Measurements from ENCODE around the gene TIAM2. TPM values are rescaled to one million over a fixed set of nuclear protein-coding genes. Genes with fewer than 3 reads are reported as not detected.
"Not testable (repeated sequence)": the region's sequence is repeated elsewhere in the genome, so short reads cannot be mapped to it uniquely, and the experiment has no call there.

Gene TIAM2
- total and polyA plus RNA-seq, 2 experiments from 2014 or later: 5.5 to 16.9 TPM

DNA sequence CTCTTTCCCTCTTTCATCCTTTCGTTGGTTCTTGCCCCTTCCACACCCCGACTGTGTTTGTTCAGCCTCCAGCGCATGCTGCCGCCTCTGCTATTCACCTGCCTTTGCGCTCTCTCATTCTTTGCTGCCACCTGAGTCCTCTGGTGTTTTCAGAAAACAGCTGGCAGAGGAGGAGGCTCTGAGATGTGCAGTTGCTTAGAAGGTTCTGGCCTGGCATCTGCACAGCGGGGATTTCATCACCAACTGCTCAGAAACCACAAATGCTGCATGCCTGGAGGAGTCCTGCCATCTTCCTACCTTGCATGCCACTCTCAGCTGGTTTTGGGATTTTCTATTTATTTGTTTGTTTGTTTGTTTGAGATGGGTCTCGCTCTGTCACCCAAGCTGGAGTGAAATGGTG lies 229.5 kb downstream of the TIAM2 start:
- Histone ChIP-seq H3K79me2 (no peaks in the 10 kb centered on the region), H4K20me1 (ENCODE audit: insufficient read depth, poor library complexity, severe bottlenecking) (no peaks in the 10 kb centered on the region), H3K9me2 (replicated peaks; ENCODE audit: insufficient read depth) (no peaks in the 10 kb centered on the region), H3K9me3 (ENCODE audit: low read depth) (no peaks in the 10 kb centered on the region), H3K36me3 (replicated peaks; ENCODE audit: insufficient read depth, low read depth) (no peaks in the 10 kb centered on the region), H3K27ac (peak overlapping the region; percentile 75), H3K4me1 (ENCODE audit: insufficient read depth) (peaks cover 8% of the 10 kb centered on the region), H3K4me3 (no peak overlapping the region), H2AFZ (no peak overlapping the region), H3K4me2 (peak overlapping the region; percentile 47), H3K27me3 (no peaks in the 10 kb centered on the region)
- no peak for TF ChIP-seq EZH2phosphoT487 (IDR thresholded peaks at IDR 0.05; ENCODE audit: low read depth, severe bottlenecking, unreplicated experiment)
- TF ChIP-seq, protein P1, sequence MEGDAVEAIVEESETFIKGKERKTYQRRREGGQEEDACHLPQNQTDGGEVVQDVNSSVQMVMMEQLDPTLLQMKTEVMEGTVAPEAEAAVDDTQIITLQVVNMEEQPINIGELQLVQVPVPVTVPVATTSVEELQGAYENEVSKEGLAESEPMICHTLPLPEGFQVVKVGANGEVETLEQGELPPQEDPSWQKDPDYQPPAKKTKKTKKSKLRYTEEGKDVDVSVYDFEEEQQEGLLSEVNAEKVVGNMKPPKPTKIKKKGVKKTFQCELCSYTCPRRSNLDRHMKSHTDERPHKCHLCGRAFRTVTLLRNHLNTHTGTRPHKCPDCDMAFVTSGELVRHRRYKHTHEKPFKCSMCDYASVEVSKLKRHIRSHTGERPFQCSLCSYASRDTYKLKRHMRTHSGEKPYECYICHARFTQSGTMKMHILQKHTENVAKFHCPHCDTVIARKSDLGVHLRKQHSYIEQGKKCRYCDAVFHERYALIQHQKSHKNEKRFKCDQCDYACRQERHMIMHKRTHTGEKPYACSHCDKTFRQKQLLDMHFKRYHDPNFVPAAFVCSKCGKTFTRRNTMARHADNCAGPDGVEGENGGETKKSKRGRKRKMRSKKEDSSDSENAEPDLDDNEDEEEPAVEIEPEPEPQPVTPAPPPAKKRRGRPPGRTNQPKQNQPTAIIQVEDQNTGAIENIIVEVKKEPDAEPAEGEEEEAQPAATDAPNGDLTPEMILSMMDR (IDR thresholded peaks at IDR 0.05; ENCODE audit: poor library complexity): no peak
- peak; percentile 16 for DNase-seq (ENCODE audit: low spot score)
- WGBS (ENCODE audit: low lambda C conversion rate, missing lambda C conversion rate): 85% methylated on average over 7 of the region's 7 CpGs

DNA sequence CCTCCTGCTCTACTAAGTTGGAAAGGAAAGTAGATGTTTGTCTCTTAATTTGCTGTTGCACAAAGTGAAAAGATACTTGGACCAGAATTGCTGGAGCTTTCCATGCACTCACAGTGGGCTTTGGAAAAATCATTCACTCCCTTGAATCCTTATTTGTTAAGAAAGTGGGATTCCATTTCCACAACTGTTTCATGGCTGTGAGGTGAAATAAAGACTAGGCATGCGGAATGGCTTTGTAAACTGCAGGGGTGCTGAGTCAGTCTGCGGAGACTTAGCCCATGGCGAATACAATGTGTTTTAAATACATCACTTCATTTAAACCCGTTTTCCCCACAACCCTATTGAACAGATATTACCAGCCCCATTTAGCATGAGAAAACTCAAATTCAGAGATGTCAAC lies 231.9 kb downstream of the TIAM2 start:
- TF ChIP-seq EZH2phosphoT487 (IDR thresholded peaks at IDR 0.05; ENCODE audit: low read depth, severe bottlenecking, unreplicated experiment): no peak
- TF ChIP-seq EZH2 (IDR thresholded peaks at IDR 0.05; ENCODE audit: borderline replicate concordance): no peak
- TF ChIP-seq, protein P1 (IDR thresholded peaks at IDR 0.05; ENCODE audit: poor library complexity): no peak
- no peak for DNase-seq (ENCODE audit: low spot score)
- Histone ChIP-seq H4K20me1 (ENCODE audit: insufficient read depth, poor library complexity, severe bottlenecking) (no peaks in the 10 kb centered on the region), H3K27me3 (no peaks in the 10 kb centered on the region), H3K36me3 (replicated peaks; ENCODE audit: insufficient read depth, low read depth) (no peaks in the 10 kb centered on the region), H3K27ac (no peak overlapping the region), H3K79me2 (no peaks in the 10 kb centered on the region), H3K4me1 (ENCODE audit: insufficient read depth) (peaks cover 8% of the 10 kb centered on the region), H3K9me3 (ENCODE audit: low read depth) (no peaks in the 10 kb centered on the region), H3K4me2 (no peak overlapping the region), H3K9me2 (replicated peaks; ENCODE audit: insufficient read depth) (no peaks in the 10 kb centered on the region), H3K4me3 (no peak overlapping the region), H2AFZ (no peak overlapping the region)
- WGBS (ENCODE audit: low lambda C conversion rate, missing lambda C conversion rate): 84% methylated on average over 4 of the region's 4 CpGs

DNA sequence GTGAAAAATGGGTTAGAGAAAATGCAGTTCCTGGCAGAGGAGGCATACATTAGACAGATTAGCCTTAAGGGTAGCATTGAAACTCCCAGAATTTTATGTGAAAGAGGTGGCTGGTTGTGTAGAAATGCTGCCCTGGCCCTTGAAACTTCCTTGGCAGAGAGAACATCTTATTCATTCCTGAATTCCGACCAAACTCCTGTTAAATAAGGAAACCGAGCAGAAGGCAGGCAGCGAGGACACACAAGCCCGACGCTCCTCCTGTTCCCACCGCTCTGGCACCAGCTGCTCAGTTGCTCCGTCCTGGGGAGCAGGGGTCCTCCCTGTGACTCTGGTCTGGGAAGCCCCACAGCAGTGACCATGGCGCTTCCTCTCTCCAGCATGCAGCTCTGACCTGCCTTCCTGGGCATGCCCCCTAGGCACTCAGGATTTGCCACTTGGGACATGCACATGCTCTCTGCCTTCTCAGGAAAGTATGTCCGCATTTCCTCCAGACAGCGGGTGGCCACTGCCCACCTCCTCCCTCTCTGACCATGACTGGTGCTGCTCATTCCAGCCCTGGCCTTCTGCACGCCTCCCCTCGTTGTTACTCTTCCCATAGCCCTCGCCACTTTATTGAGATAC lies 233.5 kb downstream of the TIAM2 start:
- no peaks in the 10 kb centered on the region for H3K36me3 ChIP-seq (replicated peaks; ENCODE audit: insufficient read depth, low read depth)
- H3K9me2 ChIP-seq (replicated peaks; ENCODE audit: insufficient read depth): no peaks in the 10 kb centered on the region
- no peak overlapping the region for H3K4me3 ChIP-seq
- no peak overlapping the region for H2AFZ ChIP-seq
- no peak overlapping the region for H3K27ac ChIP-seq
- H3K79me2 ChIP-seq: no peaks in the 10 kb centered on the region
- H3K27me3 ChIP-seq: no peaks in the 10 kb centered on the region
- H3K9me3 ChIP-seq (ENCODE audit: low read depth): no peaks in the 10 kb centered on the region
- H3K4me1 ChIP-seq (ENCODE audit: insufficient read depth): peaks cover 4% of the 10 kb centered on the region
- H3K4me2 ChIP-seq: no peak overlapping the region
- WGBS (ENCODE audit: low lambda C conversion rate, missing lambda C conversion rate): 88% methylated on average over 13 of the region's 13 CpGs
- H4K20me1 ChIP-seq (ENCODE audit: insufficient read depth, poor library complexity, severe bottlenecking): no peaks in the 10 kb centered on the region
- peak; percentile 16 for DNase-seq (ENCODE audit: low spot score)
- no peak for TF ChIP-seq EZH2 (IDR thresholded peaks at IDR 0.05; ENCODE audit: borderline replicate concordance)
- TF ChIP-seq, protein P1 (IDR thresholded peaks at IDR 0.05; ENCODE audit: poor library complexity): no peak
- TF ChIP-seq EZH2phosphoT487 (IDR thresholded peaks at IDR 0.05; ENCODE audit: low read depth, severe bottlenecking, unreplicated experiment): no peak

DNA sequence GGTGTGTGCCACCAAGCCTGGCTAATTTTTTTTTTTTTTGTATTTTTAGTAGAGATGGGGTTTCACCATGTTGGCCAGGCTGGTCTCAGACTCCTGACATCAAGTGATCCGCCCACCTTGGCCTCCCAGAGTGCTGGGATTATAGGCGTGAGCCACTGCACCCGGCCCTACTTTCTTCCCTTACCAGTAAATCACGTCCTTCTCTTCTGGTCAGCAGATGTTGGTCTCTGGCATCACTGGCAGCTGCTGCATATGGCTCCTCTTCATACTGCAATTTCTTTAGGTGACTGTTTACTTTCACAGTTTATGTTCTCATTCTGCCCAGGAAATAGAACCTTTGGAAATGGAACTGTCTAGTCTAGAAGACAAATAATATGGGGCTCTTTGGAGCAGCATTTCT lies 235.9 kb downstream of the TIAM2 start:
- not testable (repeated sequence) for H3K4me3 ChIP-seq; H3K4me2 ChIP-seq; H3K27ac ChIP-seq; H4K20me1 ChIP-seq (ENCODE audit: insufficient read depth, poor library complexity, severe bottlenecking); H3K9me2 ChIP-seq (replicated peaks; ENCODE audit: insufficient read depth); H3K4me1 ChIP-seq (ENCODE audit: insufficient read depth); H3K36me3 ChIP-seq (replicated peaks; ENCODE audit: insufficient read depth, low read depth); DNase-seq (ENCODE audit: low spot score); H2AFZ ChIP-seq; H3K9me3 ChIP-seq (ENCODE audit: low read depth); H3K27me3 ChIP-seq; H3K79me2 ChIP-seq
- WGBS (ENCODE audit: low lambda C conversion rate, missing lambda C conversion rate): 85% methylated on average over 4 of the region's 4 CpGs

Data from hepatocyte (in vitro differentiated cells).